Naive thymus-derived CD4-positive, alpha-beta T cell (primary cell): ENCODE measurements around the gene PTGER2. TPM values are rescaled to one million over a fixed set of nuclear protein-coding genes. Genes with fewer than 3 reads are reported as not detected.

Experiments
- ATAC-seq: fragments of 150-1000 bp; cut with Tn5 transposase; 2 replicates; pipeline ENCODE4 v1.10.0; 2021; ENCODE audit warnings: mild to moderate bottlenecking, moderate library complexity
- CTCF ChIA-PET: fragments of 350-600 bp; sonication (Branson Sonifier 250); formaldehyde crosslinking; loops from one replicate; lab custom pipeline; 2021; ENCODE audit warnings: antibody characterized with exemption; lab: Charles Lee
- POLR2A ChIA-PET: fragments of 350-600 bp; sonication (Branson Sonifier 250); formaldehyde crosslinking; loops from one replicate; lab custom pipeline; 2021; ENCODE audit warnings: antibody characterized with exemption, inconsistent platforms; lab: Charles Lee
- DNase-seq, 9 donors: peaks; one replicate each; pipeline versions ENCODE4 v3.0.0 to v3.0.0-alpha.2; 2020 to 2022; ENCODE audit warnings: mixed read lengths in 1 of 9
- H3K27ac ChIP-seq: one replicate; pipeline ENCODE4 v1.7.0; 2013; ENCODE audit warnings: mild to moderate bottlenecking, low read depth, low read length, moderate library complexity
- H3K27me3 ChIP-seq, 2 donors: one replicate each; pipeline ENCODE4 v1.7.0; 2013; ENCODE audit warnings: low read length in 2 of 2, mild to moderate bottlenecking in 2 of 2, moderate library complexity in 2 of 2; ENCODE audit not compliant: control insufficient read depth in 2 of 2, insufficient read depth in 2 of 2
- H3K36me3 ChIP-seq, 3 experiments: 1 replicate in 2 of 3; 2 replicates in 1 of 3; pipeline ENCODE4 v1.7.0; 2013; ENCODE audit warnings: low read length in 3 of 3, mild to moderate bottlenecking in 3 of 3, moderate library complexity in 1 of 3; ENCODE audit not compliant: insufficient read depth in 3 of 3, control insufficient read depth in 2 of 3
- H3K4me1 ChIP-seq, 2 donors: one replicate each; pipeline ENCODE4 v1.7.0; 2013; ENCODE audit warnings: low read length in 2 of 2, mild to moderate bottlenecking in 2 of 2, moderate library complexity in 1 of 2; ENCODE audit not compliant: control insufficient read depth in 2 of 2, insufficient read depth in 2 of 2
- H3K4me3 ChIP-seq: 2 replicates; pipeline ENCODE4 v1.7.0; 2013; ENCODE audit warnings: mild to moderate bottlenecking, low read length
- H3K9me3 ChIP-seq, 3 experiments: 1 replicate in 2 of 3; 2 replicates in 1 of 3; pipeline ENCODE4 v1.7.0; 2013; ENCODE audit warnings: low read length in 3 of 3; ENCODE audit not compliant: control insufficient read depth in 2 of 3
- H3K27ac Mint-ChIP-seq, 9 donors: one replicate each; pipeline ENCODE4 v1.8.0; 2020 to 2022; ENCODE audit warnings: mixed read lengths in 9 of 9, mild to moderate bottlenecking in 8 of 9, moderate library complexity in 5 of 9, inconsistent platforms in 2 of 9
- H3K27me3 Mint-ChIP-seq, 5 donors: one replicate each; pipeline ENCODE4 v1.8.0; 2021 to 2022; ENCODE audit warnings: mixed read lengths in 5 of 5, mild to moderate bottlenecking in 1 of 5
- H3K36me3 Mint-ChIP-seq, 5 donors: one replicate each; pipeline ENCODE4 v1.8.0; 2020 to 2022; ENCODE audit warnings: mixed read lengths in 5 of 5, mild to moderate bottlenecking in 3 of 5, inconsistent platforms in 1 of 5
- H3K4me1 Mint-ChIP-seq, 7 donors: one replicate each; pipeline ENCODE4 v1.8.0; 2020 to 2022; ENCODE audit warnings: mixed read lengths in 7 of 7, mild to moderate bottlenecking in 3 of 7, inconsistent platforms in 1 of 7
- H3K4me3 Mint-ChIP-seq, 10 donors: one replicate each; pipeline ENCODE4 v1.8.0; 2020 to 2022; ENCODE audit warnings: mild to moderate bottlenecking in 10 of 10, mixed read lengths in 10 of 10, moderate library complexity in 6 of 10, inconsistent platforms in 2 of 10
- H3K9me3 Mint-ChIP-seq, 11 donors: one replicate each; pipeline ENCODE4 v1.8.0; 2020 to 2022; ENCODE audit warnings: mixed read lengths in 11 of 11, mild to moderate bottlenecking in 4 of 11, inconsistent platforms in 1 of 11, moderate library complexity in 1 of 11
- intact Hi-C, 2 donors: fragments of 100-400 bp; cut with micrococcal nuclease; formaldehyde crosslinking; loops; one replicate each; pipeline ENCODE4 v1.15.1; 2023
- polyA plus RNA-seq, 2 donors: library from polyadenylated mRNA; unstranded; fragments of 300-500 nt; fragmentation: Illumina TruSeq; gene quantifications; one replicate each; pipeline ENCODE4 v1.2.3, GENCODE V29; 2021
- total RNA-seq, 6 experiments: library from RNA in 5 of 6; stranded (reverse) in 5 of 6; gene quantifications; 1 replicate in 5 of 6; 2 replicates in 1 of 6; pipeline ENCODE4 v1.2.3 and lab custom pipeline; 2021 to 2026

The PTGER2 gene
- total and polyA plus RNA-seq, 7 experiments from 2014 or later = 1.7 to 162 (median 23.4) TPM

DNA sequence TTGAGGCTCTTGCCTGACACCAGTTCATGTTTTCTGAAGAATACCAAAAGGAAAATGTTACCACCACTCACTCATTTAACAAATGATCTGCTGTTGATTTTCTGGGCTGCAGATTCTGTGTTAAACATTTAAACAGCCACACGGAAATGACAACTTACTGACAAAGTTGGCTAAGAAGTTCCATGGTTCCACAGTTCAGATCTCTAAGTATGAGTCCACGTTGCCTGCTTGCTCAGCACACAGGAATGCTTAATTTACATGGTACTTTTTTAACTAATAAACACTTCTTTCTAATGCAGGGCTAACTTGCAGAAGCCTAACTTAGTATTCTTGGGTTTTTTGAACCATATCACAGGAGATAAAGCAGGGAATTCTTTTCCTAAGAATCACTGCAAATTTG, 34.7 kb downstream of the PTGER2 start:
- peaks cover 0 to 27% (median 0%) of the 10 kb centered on the region in 11 donors for H3K9me3 Mint-ChIP-seq
- Histone ChIP-seq H3K36me3 (no peaks in the 10 kb centered on the region), H3K27ac (no peak overlapping the region), H3K4me1 (peaks cover 36 to 38% of the 10 kb centered on the region in 2 donors), H3K9me3 (no peaks in the 10 kb centered on the region), H3K27me3 (no peaks in the 10 kb centered on the region), H3K4me3 (no peak overlapping the region)
- CTCF ChIA-PET = no interaction called here
- H3K27me3 Mint-ChIP-seq = peaks cover 0 to 11% (median 0%) of the 10 kb centered on the region in 5 donors
- H3K4me1 Mint-ChIP-seq = peaks cover 24 to 56% (median 38%) of the 10 kb centered on the region in 7 donors
- no peak for ATAC-seq
- intact Hi-C loops = no loop called here
- H3K36me3 Mint-ChIP-seq = peaks cover 0 to 55% (median 0%) of the 10 kb centered on the region in 5 donors
- peak overlapping the region in 1 of 9 donors; percentile 38 for H3K27ac Mint-ChIP-seq
- H3K4me3 Mint-ChIP-seq = peak overlapping the region in 1 of 10 donors; percentile 17
- no peak for DNase-seq
- POLR2A ChIA-PET = no interaction called here

DNA sequence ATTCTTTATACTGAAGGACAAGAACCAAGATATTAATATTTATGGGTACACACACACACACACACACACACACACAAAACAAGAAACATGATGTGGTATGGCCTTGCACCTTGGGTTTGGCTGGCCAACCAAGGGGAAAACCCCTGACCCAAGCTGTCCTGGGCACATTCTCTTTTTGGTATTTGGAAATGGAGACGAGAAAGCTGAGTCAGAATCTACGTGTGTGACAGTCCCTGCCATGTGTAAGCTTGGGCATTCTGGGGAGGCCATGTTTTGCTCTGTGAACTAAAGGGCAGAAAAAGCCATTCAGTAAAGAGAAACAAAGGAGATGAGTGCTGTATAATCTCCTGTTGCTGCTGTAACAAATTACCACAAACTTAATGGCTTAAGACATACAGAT, 35.6 kb downstream of the PTGER2 start:
- peaks cover 0 to 52% (median 0%) of the 10 kb centered on the region in 5 donors for H3K36me3 Mint-ChIP-seq
- Histone ChIP-seq H3K27me3 (no peaks in the 10 kb centered on the region), H3K27ac (no peak overlapping the region), H3K4me1 (peaks cover 37 to 47% of the 10 kb centered on the region in 2 donors), H3K36me3 (no peaks in the 10 kb centered on the region), H3K4me3 (no peak overlapping the region), H3K9me3 (no peaks in the 10 kb centered on the region)
- DNase-seq (no peak), ATAC-seq (peak; percentile 19)
- intact Hi-C loops = loop anchor here (5.0 kb wide), 3 partner anchors 52 to 482 kb away; no protein-coding TSS in a partner anchor
- H3K27me3 Mint-ChIP-seq = peaks cover 0 to 8% (median 0%) of the 10 kb centered on the region in 5 donors
- ChIA-PET CTCF (no interaction called here), POLR2A (interaction anchor here (0.6 kb wide), 1 partner anchor 9 kb away, joined by 3 read pairs; no protein-coding TSS in a partner anchor)
- peak overlapping the region in 5 of 9 donors; percentile 21 to 100 (median 68) for H3K27ac Mint-ChIP-seq
- peaks cover 32 to 63% (median 47%) of the 10 kb centered on the region in 7 donors for H3K4me1 Mint-ChIP-seq
- peaks cover 0 to 19% (median 0%) of the 10 kb centered on the region in 11 donors for H3K9me3 Mint-ChIP-seq
- peak overlapping the region in 2 of 10 donors; percentile 21 to 37 for H3K4me3 Mint-ChIP-seq

DNA sequence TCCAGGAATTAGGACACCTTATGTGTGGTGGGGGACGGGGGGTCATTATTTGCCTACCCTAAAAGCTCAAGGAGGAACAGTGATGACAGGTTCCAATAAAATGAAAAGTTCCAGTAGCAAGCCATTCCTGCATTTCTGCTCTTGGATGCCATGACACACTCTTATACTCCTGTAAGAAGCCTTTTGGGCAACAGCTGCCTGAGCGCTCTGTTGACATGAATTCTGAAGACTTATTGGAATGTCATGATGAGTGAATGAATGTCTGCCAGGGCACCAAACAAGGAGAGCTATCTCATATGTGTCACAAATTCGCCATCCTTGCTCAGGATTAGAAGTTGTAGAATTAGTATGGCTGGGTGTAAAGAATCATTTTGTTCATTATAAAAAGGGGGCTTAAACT, 36.3 kb downstream of the PTGER2 start:
- DNase-seq (no peak), ATAC-seq (no peak)
- ChIA-PET CTCF (interaction anchor here (0.9 kb wide), 1 partner anchor 51 kb away, joined by 3 read pairs; no protein-coding TSS in a partner anchor), POLR2A (no interaction called here)
- Histone ChIP-seq H3K27me3 (no peaks in the 10 kb centered on the region), H3K9me3 (no peaks in the 10 kb centered on the region), H3K4me1 (peaks cover 38 to 53% of the 10 kb centered on the region in 2 donors), H3K27ac (peak overlapping the region; percentile 59), H3K4me3 (no peak overlapping the region), H3K36me3 (no peaks in the 10 kb centered on the region)
- Mint-ChIP-seq H3K4me3 (peak overlapping the region in 5 of 10 donors; percentile 4 to 94 (median 27)), H3K4me1 (peaks cover 36 to 70% (median 55%) of the 10 kb centered on the region in 7 donors), H3K27me3 (peaks cover 0 to 4% (median 0%) of the 10 kb centered on the region in 5 donors), H3K27ac (peak overlapping the region in 8 of 9 donors; percentile 59 to 100 (median 88)), H3K36me3 (peaks cover 0 to 53% (median 0%) of the 10 kb centered on the region in 5 donors), H3K9me3 (peaks cover 0 to 17% (median 0%) of the 10 kb centered on the region in 11 donors)
- intact Hi-C loops = loop anchor here (5.0 kb wide), 3 partner anchors 52 to 483 kb away; no protein-coding TSS in a partner anchor

DNA sequence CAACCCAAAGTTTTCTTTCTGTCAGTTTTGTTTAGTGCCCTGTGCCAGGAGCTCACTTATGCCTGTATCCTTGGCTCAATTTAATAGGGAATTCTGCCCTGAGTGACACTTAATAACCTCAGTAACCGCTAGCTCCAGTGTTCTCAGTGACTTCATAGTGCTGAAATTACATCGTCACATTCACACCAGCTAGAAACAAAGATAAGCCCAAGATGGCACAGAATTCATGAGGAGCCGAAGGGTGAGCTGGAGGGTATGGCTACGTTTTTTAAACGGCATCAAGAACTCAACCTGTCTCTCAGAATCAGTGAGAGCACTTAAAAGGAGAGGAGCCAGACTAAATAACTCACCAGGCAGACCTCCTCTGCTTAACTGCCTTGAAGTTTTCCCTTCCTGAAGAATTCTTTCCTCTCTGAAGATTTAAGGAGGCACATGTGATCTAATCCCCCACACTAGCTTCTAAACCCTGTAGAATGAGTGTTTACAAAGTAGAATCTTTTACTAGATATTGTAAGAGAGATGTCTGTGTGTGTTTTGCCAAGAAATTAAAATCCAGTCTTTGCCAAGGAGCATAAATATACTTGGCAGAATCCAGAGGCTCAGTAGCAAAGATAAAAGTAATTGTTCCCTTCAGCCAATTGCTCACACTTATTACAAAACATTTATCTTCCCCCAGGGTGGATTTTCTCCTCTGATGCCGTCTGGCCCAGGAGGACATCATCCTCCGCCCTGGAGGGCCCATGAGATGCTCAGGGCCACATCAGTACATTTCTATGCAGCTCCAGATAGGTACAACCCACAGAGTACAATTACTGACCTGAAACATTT, 37.3 kb downstream of the PTGER2 start:
- peak in 2 of 9 donors; percentile 2 to 10 for DNase-seq
- peak; percentile 54 for ATAC-seq
- Histone ChIP-seq H3K27me3 (no peaks in the 10 kb centered on the region), H3K4me3 (peak overlapping the region; percentile 18), H3K4me1 (peaks cover 46 to 53% of the 10 kb centered on the region in 2 donors), H3K36me3 (no peaks in the 10 kb centered on the region), H3K27ac (peak overlapping the region; percentile 59), H3K9me3 (no peaks in the 10 kb centered on the region)
- peaks cover 0 to 55% (median 0%) of the 10 kb centered on the region in 5 donors for H3K36me3 Mint-ChIP-seq
- peaks cover 0 to 4% (median 0%) of the 10 kb centered on the region in 5 donors for H3K27me3 Mint-ChIP-seq
- H3K4me1 Mint-ChIP-seq = peaks cover 36 to 76% (median 62%) of the 10 kb centered on the region in 7 donors
- H3K4me3 Mint-ChIP-seq = peak overlapping the region; percentile 48 to 94 (median 76)
- POLR2A ChIA-PET = interaction anchor here (1.5 kb wide), 1 partner anchor 37 kb away, joined by 3 read pairs; the partner anchor contains the start of gene PTGER2
- peak overlapping the region; percentile 81 to 100 (median 88) for H3K27ac Mint-ChIP-seq
- intact Hi-C loops = loop anchor here (1.0 to 5.0 kb wide), 13 partner anchors 10 to 504 kb away; partner anchors contain the start of genes GPR137C (in 1 of the 2) and TXNDC16 (in 1 of the 2)
- H3K9me3 Mint-ChIP-seq = peaks cover 0 to 17% (median 0%) of the 10 kb centered on the region in 11 donors
- CTCF ChIA-PET = interaction anchor here (0.9 kb wide), 1 partner anchor 52 kb away, joined by 3 read pairs; no protein-coding TSS in a partner anchor

DNA sequence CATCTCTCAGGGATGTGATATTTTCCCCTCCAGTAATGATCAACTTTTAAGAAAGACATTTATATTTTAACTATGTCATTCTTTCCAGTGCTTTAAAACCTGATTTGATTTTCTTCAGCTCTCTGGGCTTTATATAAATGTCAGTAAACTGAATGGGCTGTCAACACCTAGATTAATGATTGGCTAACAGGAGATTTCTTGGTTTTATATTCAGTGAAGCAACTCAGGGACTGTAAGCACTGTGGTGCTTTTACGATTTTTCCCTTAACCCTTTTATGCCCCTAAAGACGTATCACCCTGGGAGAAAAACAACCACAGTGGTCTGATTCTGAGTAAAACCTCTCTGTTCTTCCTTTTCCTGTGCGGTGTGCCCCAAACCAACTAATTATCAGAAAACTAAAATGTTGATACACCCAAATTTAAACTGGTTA, 38.0 kb downstream of the PTGER2 start:
- H3K27me3 Mint-ChIP-seq = peaks cover 0 to 4% (median 0%) of the 10 kb centered on the region in 5 donors
- H3K36me3 Mint-ChIP-seq = peaks cover 0 to 52% (median 0%) of the 10 kb centered on the region in 5 donors
- peak; percentile 86 for ATAC-seq
- H3K4me3 ChIP-seq = peak overlapping the region; percentile 18
- POLR2A ChIA-PET = interaction anchor here (1.5 kb wide), 1 partner anchor 38 kb away, joined by 3 read pairs; the partner anchor contains the start of gene PTGER2
- CTCF ChIA-PET = no interaction called here
- peaks cover 36 to 75% (median 62%) of the 10 kb centered on the region in 7 donors for H3K4me1 Mint-ChIP-seq
- peak overlapping the region; percentile 48 to 94 (median 76) for H3K4me3 Mint-ChIP-seq
- peak overlapping the region; percentile 81 to 100 (median 88) for H3K27ac Mint-ChIP-seq
- H3K27ac ChIP-seq = peak overlapping the region; percentile 59
- DNase-seq = peak in 7 of 9 donors; percentile 27 to 65 (median 52)
- peaks cover 46 to 53% of the 10 kb centered on the region in 2 donors for H3K4me1 ChIP-seq
- no peaks in the 10 kb centered on the region for H3K36me3 ChIP-seq
- peaks cover 0 to 13% (median 0%) of the 10 kb centered on the region in 11 donors for H3K9me3 Mint-ChIP-seq
- H3K9me3 ChIP-seq = no peaks in the 10 kb centered on the region
- no peaks in the 10 kb centered on the region for H3K27me3 ChIP-seq
- intact Hi-C loops = loop anchor here (1.0 to 5.0 kb wide), 12 partner anchors 27 to 505 kb away; partner anchors contain the start of genes GPR137C (in 1 of the 2) and TXNDC16 (in 1 of the 2)

DNA sequence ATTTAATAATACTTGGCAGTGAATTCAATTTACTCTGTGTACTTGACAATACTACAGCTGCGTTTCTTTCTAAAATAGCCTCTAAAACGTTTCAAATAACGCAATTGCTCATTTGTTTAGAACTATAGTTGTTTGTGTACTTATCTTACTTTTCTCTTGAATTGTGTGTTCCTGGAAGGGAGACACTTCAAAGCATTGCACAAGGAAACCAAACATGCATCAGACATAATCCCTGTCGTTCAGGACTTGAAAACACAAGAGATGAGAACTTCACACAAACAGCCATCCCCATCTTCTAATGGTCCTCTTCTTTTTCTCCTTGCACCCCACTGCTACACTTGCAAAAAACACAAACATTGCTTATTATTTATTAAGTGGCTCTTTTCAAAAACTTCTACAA, 38.5 kb downstream of the PTGER2 start:
- H3K27ac ChIP-seq = peak overlapping the region; percentile 59
- Mint-ChIP-seq H3K9me3 (peaks cover 0 to 12% (median 0%) of the 10 kb centered on the region in 11 donors), H3K36me3 (peaks cover 0 to 51% (median 0%) of the 10 kb centered on the region in 5 donors), H3K27ac (peak overlapping the region; percentile 81 to 100 (median 88)), H3K4me3 (peak overlapping the region; percentile 48 to 94 (median 76)), H3K27me3 (peaks cover 0 to 4% (median 0%) of the 10 kb centered on the region in 5 donors), H3K4me1 (peaks cover 36 to 73% (median 62%) of the 10 kb centered on the region in 7 donors)
- peak overlapping the region; percentile 18 for H3K4me3 ChIP-seq
- no peak for DNase-seq
- CTCF ChIA-PET = no interaction called here
- H3K36me3 ChIP-seq = no peaks in the 10 kb centered on the region
- intact Hi-C loops = loop anchor here (1.0 to 5.0 kb wide), 12 partner anchors 27 to 505 kb away; partner anchors contain the start of genes GPR137C (in 1 of the 2) and TXNDC16 (in 1 of the 2)
- H3K4me1 ChIP-seq = peaks cover 46 to 53% of the 10 kb centered on the region in 2 donors
- ATAC-seq = peak; percentile 35
- no peaks in the 10 kb centered on the region for H3K9me3 ChIP-seq
- H3K27me3 ChIP-seq = no peaks in the 10 kb centered on the region
- POLR2A ChIA-PET = interaction anchor here (1.5 kb wide), 1 partner anchor 38 kb away, joined by 3 read pairs; the partner anchor contains the start of gene PTGER2
